Osteocyte (in vitro differentiated cells): ENCODE data around the gene OXCT1. TPM values are rescaled to one million over a fixed set of nuclear protein-coding genes. Genes with fewer than 3 reads are reported as not detected.
"Not testable (repeated sequence)": the region's sequence is repeated elsewhere in the genome, so short reads cannot be mapped to it uniquely, and the experiment has no call there.

Source experiments
- DNase-seq: peaks from one replicate; pipeline ENCODE4 v3.0.0; 2021; ENCODE audit warnings: mixed read lengths; ENCODE audit not compliant: unreplicated experiment; ENCODE audit errors: extremely low spot score
- H3K27ac Mint-ChIP-seq: one replicate; pipeline ENCODE4 v1.8.0; 2021; ENCODE audit warnings: mild to moderate bottlenecking, mixed read lengths; ENCODE audit not compliant: unreplicated experiment
- H3K27me3 Mint-ChIP-seq: one replicate; pipeline ENCODE4 v1.8.0; 2021; ENCODE audit warnings: mixed read lengths; ENCODE audit not compliant: unreplicated experiment
- H3K36me3 Mint-ChIP-seq: one replicate; pipeline ENCODE4 v1.8.0; 2021; ENCODE audit warnings: mixed read lengths; ENCODE audit not compliant: unreplicated experiment
- H3K4me1 Mint-ChIP-seq: one replicate; pipeline ENCODE4 v1.8.0; 2021; ENCODE audit warnings: mixed read lengths; ENCODE audit not compliant: unreplicated experiment
- H3K4me3 Mint-ChIP-seq: one replicate; pipeline ENCODE4 v1.8.0; 2021; ENCODE audit warnings: mild to moderate bottlenecking, moderate library complexity, mixed read lengths; ENCODE audit not compliant: unreplicated experiment
- H3K9me3 Mint-ChIP-seq: one replicate; pipeline ENCODE4 v1.8.0; 2021; ENCODE audit warnings: mixed read lengths; ENCODE audit not compliant: unreplicated experiment
- CTCF ChIP-seq: fragments of 200-600 bp; sonication (generic); IDR thresholded peaks from 2 replicates; pipeline ENCODE4 v1.5.0; 2021; ENCODE audit warnings: antibody characterized with exemption, mild to moderate bottlenecking, moderate library complexity
- total RNA-seq: library from RNA; stranded (reverse); gene quantifications from 2 replicates; pipeline ENCODE4 v1.2.1, GENCODE V29; 2021

OXCT1 gene
- total RNA-seq, 1 donor from 2014 or later: 41.9 TPM

GRCh38 chr5:41821051-41821450 is 49.2 kb downstream of the OXCT1 start:
- no peak overlapping the region for H3K27ac Mint-ChIP-seq
- peaks cover 12% of the 10 kb centered on the region for H3K36me3 Mint-ChIP-seq
- DNase-seq: no peak
- no peak overlapping the region for H3K4me3 Mint-ChIP-seq
- H3K27me3 Mint-ChIP-seq: no peaks in the 10 kb centered on the region
- TF ChIP-seq CTCF: no peak
- H3K4me1 Mint-ChIP-seq: peaks cover 45% of the 10 kb centered on the region
- peaks cover 4% of the 10 kb centered on the region for H3K9me3 Mint-ChIP-seq

GRCh38 chr5:41820150-41820549 is 50.1 kb downstream of the OXCT1 start:
- no peak for DNase-seq
- Mint-ChIP-seq H3K36me3 (peaks cover 8% of the 10 kb centered on the region), H3K9me3 (no peaks in the 10 kb centered on the region), H3K27ac (no peak overlapping the region), H3K4me3 (no peak overlapping the region), H3K4me1 (peaks cover 51% of the 10 kb centered on the region), H3K27me3 (no peaks in the 10 kb centered on the region)
- no peak for TF ChIP-seq CTCF

GRCh38 chr5:41817625-41818301 is 52.5 kb downstream of the OXCT1 start:
- Mint-ChIP-seq H3K9me3 (no peaks in the 10 kb centered on the region), H3K4me1 (peaks cover 36% of the 10 kb centered on the region), H3K27me3 (no peaks in the 10 kb centered on the region), H3K36me3 (peaks cover 6% of the 10 kb centered on the region), H3K27ac (no peak overlapping the region), H3K4me3 (no peak overlapping the region)
- DNase-seq: no peak
- TF ChIP-seq CTCF: no peak

- Mint-ChIP-seq H3K27ac (peak overlapping the region; percentile 85), H3K4me3 (no peak overlapping the region), H3K36me3 (peaks cover 3% of the 10 kb centered on the region), H3K27me3 (no peaks in the 10 kb centered on the region), H3K9me3 (no peaks in the 10 kb centered on the region), H3K4me1 (peaks cover 50% of the 10 kb centered on the region)
- no peak for TF ChIP-seq CTCF
- no peak for DNase-seq
Measured at GRCh38 chr5:41815663-41816229, 54.5 kb downstream of the OXCT1 start.

- Mint-ChIP-seq H3K27me3 (no peaks in the 10 kb centered on the region), H3K27ac (peak overlapping the region; percentile 85), H3K4me1 (peaks cover 55% of the 10 kb centered on the region), H3K4me3 (no peak overlapping the region), H3K36me3 (peaks cover 3% of the 10 kb centered on the region), H3K9me3 (no peaks in the 10 kb centered on the region)
- no peak for TF ChIP-seq CTCF
- no peak for DNase-seq
Measured at GRCh38 chr5:41815261-41815660, 55.0 kb downstream of the OXCT1 start.

GRCh38 chr5:41814306-41814705 is 55.9 kb downstream of the OXCT1 start:
- not testable (repeated sequence) for DNase-seq, H3K27ac Mint-ChIP-seq, H3K9me3 Mint-ChIP-seq, H3K4me3 Mint-ChIP-seq, H3K27me3 Mint-ChIP-seq, H3K36me3 Mint-ChIP-seq
- H3K4me1 Mint-ChIP-seq: peaks cover 64% of the 10 kb centered on the region
